SH-SY5Y (cell line): Measurements from ENCODE around the gene CGGBP1.

Experiments
- GATA2 ChIP-seq: IDR thresholded peaks from 2 replicates; pipeline ENCODE4 v1.6.1; 2011; ENCODE audit warnings: mild to moderate bottlenecking, low read depth, low read length
- GATA3 ChIP-seq: IDR thresholded peaks from 2 replicates; pipeline ENCODE4 v1.6.1; 2011; ENCODE audit warnings: low read depth, mild to moderate bottlenecking, low read length, moderate library complexity

DNA sequence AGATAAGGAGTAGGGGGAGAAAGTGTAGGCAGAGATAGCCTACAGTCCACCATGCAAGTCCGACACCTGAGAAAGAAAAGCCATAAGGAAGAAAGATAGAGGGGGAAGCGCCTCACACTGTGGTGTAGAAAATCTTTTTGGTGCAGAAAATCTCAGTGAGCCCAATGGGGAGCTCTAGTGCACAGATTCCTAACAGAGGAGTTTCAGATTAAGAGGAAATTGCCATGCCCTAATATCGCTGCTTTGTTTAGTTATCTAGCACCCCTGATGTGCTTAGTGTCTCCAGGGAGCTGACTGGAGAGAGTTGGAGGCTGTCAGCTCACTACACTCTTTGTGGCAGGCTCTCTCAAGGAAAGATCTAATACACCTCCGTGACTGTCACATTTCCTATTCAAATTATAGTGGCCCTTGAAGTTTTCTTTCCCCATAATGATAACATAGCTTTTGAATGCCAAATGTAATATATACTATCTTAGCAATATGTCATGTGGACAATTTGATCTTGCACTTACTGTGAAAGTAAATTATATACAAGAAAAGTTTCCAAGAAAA lies 33.7 kb downstream of the CGGBP1 start:
- TF ChIP-seq GATA2 = no peak
- TF ChIP-seq GATA3 = no peak
